Endothelial cell of umbilical vein (primary cell): ENCODE results near the gene RBM17. TPM values are rescaled to one million over a fixed set of nuclear protein-coding genes. Genes with fewer than 3 reads are reported as not detected.
A peak's percentile ranks its signal among the peaks of the same experiment; 100 is the strongest.

Source experiments
- BruUV-seq: library from RNA; stranded (reverse); fragments of 400-500 nt; replicated peaks from 2 replicates; lab custom pipeline; 2021; lab: Mats Ljungman, UMichigan
- CTCF ChIA-PET: fragments of 300-600, 350-600 bp; sonication (Branson Sonifier 250); formaldehyde crosslinking; loops from one replicate; lab custom pipeline; 2021; ENCODE audit warnings: antibody characterized with exemption, inconsistent platforms; lab: Charles Lee
- POLR2A ChIA-PET: fragments of 300-600, 350-600 bp; sonication (Branson Sonifier 250); formaldehyde crosslinking; loops from one replicate; lab custom pipeline; 2021; ENCODE audit warnings: antibody characterized with exemption, inconsistent platforms; lab: Charles Lee
- DNase-seq: peaks from one replicate; pipeline ENCODE4 v3.0.0-alpha.2; 2011; ENCODE audit warnings: low read depth, low spot score
- FAIRE-seq: peaks from 2 replicates; lab custom pipeline; 2011; peaks lifted over from hg19 to GRCh38; lab: Jason Lieb, UNC
- H2AFZ ChIP-seq: 2 replicates; pipeline ENCODE4 v1.6.0; 2012; ENCODE audit warnings: low read depth, low read length, control low read depth, inconsistent platforms
- H3K27ac ChIP-seq: 2 replicates; pipeline ENCODE4 v1.5.1; 2011; ENCODE audit warnings: low read depth, mild to moderate bottlenecking, control low read depth, low read length, moderate library complexity; ENCODE audit not compliant: insufficient read depth
- H3K27me3 ChIP-seq, 2 experiments: 2 replicates each; pipeline versions ENCODE4 v1.6.0 to v1.6.1; 2011; ENCODE audit warnings: low read length in 2 of 2, mixed read lengths in 1 of 2; ENCODE audit not compliant: control insufficient read depth in 2 of 2, insufficient read depth in 2 of 2
- H3K36me3 ChIP-seq, 2 experiments: 2 replicates in 1 of 2; 3 replicates in 1 of 2; pipeline ENCODE4 v1.5.1; 2011; ENCODE audit warnings: low read length in 2 of 2, mild to moderate bottlenecking in 1 of 2, moderate library complexity in 1 of 2; ENCODE audit not compliant: control insufficient read depth in 2 of 2, insufficient read depth in 2 of 2; ENCODE audit errors: extremely low read depth in 1 of 2
- H3K4me1 ChIP-seq: 3 replicates; pipeline ENCODE4 v1.5.1; 2011; ENCODE audit warnings: mild to moderate bottlenecking, low read length; ENCODE audit not compliant: control insufficient read depth, insufficient read depth; ENCODE audit errors: extremely low read depth
- H3K4me2 ChIP-seq: 2 replicates; pipeline ENCODE4 v1.6.1; 2011; ENCODE audit warnings: low read length, control low read depth, mixed read lengths; ENCODE audit not compliant: insufficient read depth
- H3K4me3 ChIP-seq, 3 experiments: fragments of 200-600 bp in 1 of 3; sonication (generic), shearing (Covaris generic) in 1 of 3; replicated peaks in 1 of 3; 2 replicates each; pipeline ENCODE4 v1.5.1; 2011 to 2016; ENCODE audit warnings: control low read depth in 3 of 3, low read length in 3 of 3, mild to moderate bottlenecking in 2 of 3, inconsistent platforms in 1 of 3, low read depth in 1 of 3, moderate library complexity in 1 of 3; ENCODE audit not compliant: insufficient read depth in 1 of 3
- H3K79me2 ChIP-seq: 2 replicates; pipeline ENCODE4 v1.6.0; 2012; ENCODE audit warnings: low read length, inconsistent platforms; ENCODE audit not compliant: control insufficient read depth, insufficient read depth
- H3K9ac ChIP-seq: replicated peaks from 2 replicates; pipeline ENCODE3; 2011; ENCODE audit warnings: low read length, control low read depth; ENCODE audit not compliant: insufficient read depth; ENCODE audit errors: extremely low read depth
- H3K9me1 ChIP-seq: replicated peaks from 3 replicates; pipeline ENCODE4 v1.6.0; 2011; ENCODE audit warnings: mild to moderate bottlenecking, low read length; ENCODE audit not compliant: control insufficient read depth, insufficient read depth; ENCODE audit errors: extremely low read depth
- H3K9me3 ChIP-seq: replicated peaks from 2 replicates; pipeline ENCODE4 v1.5.1; 2012; ENCODE audit warnings: low read length, inconsistent platforms; ENCODE audit not compliant: control insufficient read depth, insufficient read depth
- H4K20me1 ChIP-seq: replicated peaks from 2 replicates; pipeline ENCODE3; 2011; ENCODE audit warnings: mild to moderate bottlenecking, low read length; ENCODE audit not compliant: control insufficient read depth, insufficient read depth; ENCODE audit errors: extremely low read depth
- EZH2 ChIP-seq: IDR thresholded peaks from 2 replicates; pipeline ENCODE4 v1.6.1; 2012; ENCODE audit warnings: borderline replicate concordance, low read depth, mild to moderate bottlenecking, moderate library complexity, low read length, inconsistent platforms; ENCODE audit not compliant: severe bottlenecking
- FOS ChIP-seq: IDR thresholded peaks from 2 replicates; pipeline ENCODE4 v1.6.1; 2011; ENCODE audit warnings: mild to moderate bottlenecking, low read length, moderate library complexity, borderline replicate concordance; ENCODE audit not compliant: insufficient read depth
- GATA2 ChIP-seq: IDR thresholded peaks from 2 replicates; pipeline ENCODE4 v1.7.0; 2011; ENCODE audit warnings: low read depth, mild to moderate bottlenecking, moderate library complexity, mixed read lengths, low read length; ENCODE audit not compliant: insufficient read length, insufficient read depth
- JUN ChIP-seq: IDR thresholded peaks from 2 replicates; pipeline ENCODE4 v1.6.1; 2011; ENCODE audit warnings: borderline replicate concordance, low read depth; ENCODE audit not compliant: insufficient read length, insufficient read depth
- MYC ChIP-seq: IDR thresholded peaks from one replicate; pipeline ENCODE4 v1.6.1; 2011; ENCODE audit warnings: mild to moderate bottlenecking, low read depth, low read length
- POLR2A ChIP-seq: IDR thresholded peaks from 2 replicates; pipeline ENCODE4 v1.6.1; 2012; ENCODE audit warnings: low read depth, mild to moderate bottlenecking, control low read depth, low read length
- POLR2AphosphoS5 ChIP-seq: IDR thresholded peaks from 2 replicates; pipeline ENCODE4 v1.6.1; 2012; ENCODE audit warnings: low read depth, mild to moderate bottlenecking, control low read depth, low read length, moderate library complexity; ENCODE audit not compliant: insufficient read depth
- dilution Hi-C: fragments of 300-500 bp; cut with MboI; formaldehyde crosslinking; loops from one replicate; pipeline ENCODE4 v1.15.0; 2019; ENCODE audit warnings: low sequenced_read_pairs; ENCODE audit not compliant: extremely low pct_ligation_motif_present
- intact Hi-C: fragments of 100-400 bp; cut with micrococcal nuclease; formaldehyde crosslinking; loops from one replicate; pipeline ENCODE4 v1.10.0; 2022
- polyA plus RNA-seq, 4 experiments: library from polyadenylated mRNA; depleted of rRNA in 3 of 4; stranded (reverse) in 3 of 4; unstranded in 1 of 4; fragments of >200 nt; gene quantifications; 2 replicates each; pipeline versions ENCODE4 v1.2.1 to v1.2.3, GENCODE V29; 2011 to 2012; ENCODE audit warnings: missing spikeins in 1 of 4
- total RNA-seq: library from RNA; stranded (reverse); gene quantifications from 2 replicates; pipeline ENCODE4 v1.2.3, GENCODE V29; 2021
- TF ChIP-seq, protein P1 (sequence below), 2 donors: IDR thresholded peaks; 1 replicate in 1 of 2; 2 replicates in 1 of 2; pipeline ENCODE4 v1.5.1; 2011; ENCODE audit warnings: low read length in 2 of 2, mild to moderate bottlenecking in 2 of 2, moderate library complexity in 2 of 2, control low read depth in 1 of 2, inconsistent platforms in 1 of 2, low read depth in 1 of 2; ENCODE audit not compliant: insufficient read depth in 1 of 2; ENCODE audit errors: extremely low read depth in 1 of 2
- TF ChIP-seq, protein P2 (sequence below): IDR thresholded peaks from 2 replicates; pipeline ENCODE4 v1.6.1; 2011; ENCODE audit not compliant: insufficient read depth, insufficient read length

RBM17 gene
- total and polyA plus RNA-seq, 2 donors (not counting 3 experiments of a cell fraction or from before 2014, with no cell fraction given), result 23.1 to 148 TPM

DNA sequence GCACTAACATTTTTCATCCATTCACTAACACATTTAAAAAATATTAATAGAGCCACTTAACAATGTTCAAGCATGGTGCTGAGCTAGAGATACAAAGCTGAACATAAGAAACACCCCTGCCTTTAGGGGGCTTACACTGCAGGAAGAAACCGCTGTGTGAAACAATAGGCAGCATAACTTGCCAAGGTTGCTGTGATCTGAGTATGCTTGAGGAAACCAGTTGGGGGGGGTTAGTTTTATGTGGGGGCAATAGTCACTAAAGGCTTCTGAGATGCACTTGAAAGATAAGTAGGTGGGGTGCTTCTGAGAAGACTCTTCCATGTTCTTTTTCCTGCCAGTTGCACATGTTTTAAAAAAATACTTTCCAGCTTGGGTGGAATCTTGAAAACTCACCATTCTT is 2.8 kb downstream of the RBM17 start:
- Histone ChIP-seq H3K36me3 (no peaks in the 10 kb centered on the region), H3K9me3 (no peaks in the 10 kb centered on the region), H4K20me1 (peaks cover 3% of the 10 kb centered on the region), H3K27ac (peak overlapping the region; percentile 45), H3K9ac (no peak overlapping the region), H3K9me1 (no peaks in the 10 kb centered on the region), H3K79me2 (peaks cover 75% of the 10 kb centered on the region), H3K4me1 (peaks cover 31% of the 10 kb centered on the region), H3K4me2 (peak overlapping the region; percentile 81), H3K4me3 (peak overlapping the region in 1 of 3 experiments; percentile 10), H2AFZ (no peak overlapping the region), H3K27me3 (no peaks in the 10 kb centered on the region)
- FAIRE-seq (peak; percentile 79), DNase-seq (peak; percentile 89)
- dilution Hi-C loops (loop anchor here (25.0 kb wide), 1 partner anchor 129 kb away; no protein-coding TSS in a partner anchor), intact Hi-C loops (loop anchor here (1.0 kb wide), 1 partner anchor 53 kb away; no protein-coding TSS in a partner anchor)
- POLR2A ChIA-PET, result interaction anchor here (0.6 kb wide), 2 partner anchors 57 to 140 kb away, joined by 3 to 5 read pairs; no protein-coding TSS in a partner anchor
- no peak for TF ChIP-seq JUN
- TF ChIP-seq, protein P1, sequence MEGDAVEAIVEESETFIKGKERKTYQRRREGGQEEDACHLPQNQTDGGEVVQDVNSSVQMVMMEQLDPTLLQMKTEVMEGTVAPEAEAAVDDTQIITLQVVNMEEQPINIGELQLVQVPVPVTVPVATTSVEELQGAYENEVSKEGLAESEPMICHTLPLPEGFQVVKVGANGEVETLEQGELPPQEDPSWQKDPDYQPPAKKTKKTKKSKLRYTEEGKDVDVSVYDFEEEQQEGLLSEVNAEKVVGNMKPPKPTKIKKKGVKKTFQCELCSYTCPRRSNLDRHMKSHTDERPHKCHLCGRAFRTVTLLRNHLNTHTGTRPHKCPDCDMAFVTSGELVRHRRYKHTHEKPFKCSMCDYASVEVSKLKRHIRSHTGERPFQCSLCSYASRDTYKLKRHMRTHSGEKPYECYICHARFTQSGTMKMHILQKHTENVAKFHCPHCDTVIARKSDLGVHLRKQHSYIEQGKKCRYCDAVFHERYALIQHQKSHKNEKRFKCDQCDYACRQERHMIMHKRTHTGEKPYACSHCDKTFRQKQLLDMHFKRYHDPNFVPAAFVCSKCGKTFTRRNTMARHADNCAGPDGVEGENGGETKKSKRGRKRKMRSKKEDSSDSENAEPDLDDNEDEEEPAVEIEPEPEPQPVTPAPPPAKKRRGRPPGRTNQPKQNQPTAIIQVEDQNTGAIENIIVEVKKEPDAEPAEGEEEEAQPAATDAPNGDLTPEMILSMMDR (IDR thresholded peaks at IDR 0.05; ENCODE audit: extremely low read depth in 1 of 2, insufficient read depth in 1 of 2, low read depth in 1 of 2, low read length in 2 of 2), result peak in 1 of 2 donors; percentile 17
- no peak for TF ChIP-seq MYC
- TF ChIP-seq, protein P2, sequence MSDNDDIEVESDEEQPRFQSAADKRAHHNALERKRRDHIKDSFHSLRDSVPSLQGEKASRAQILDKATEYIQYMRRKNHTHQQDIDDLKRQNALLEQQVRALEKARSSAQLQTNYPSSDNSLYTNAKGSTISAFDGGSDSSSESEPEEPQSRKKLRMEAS, result no peak
- TF ChIP-seq FOS, result no peak
- peak; percentile 86 for TF ChIP-seq GATA2
- TF ChIP-seq POLR2AphosphoS5, result no peak
- TF ChIP-seq EZH2, result no peak
- TF ChIP-seq POLR2A, result no peak
- CTCF ChIA-PET, result interaction anchor here (0.7 to 4.1 kb wide), 6 partner anchors 56 to 315 kb away, joined by 3 to 54 read pairs (median 4); partner anchors contain the start of gene PFKFB3
- BruUV-seq, result no TSS peak
